Purkinje cell (primary cell): ENCODE measurements around the gene CD4. TPM values are rescaled to one million over a fixed set of nuclear protein-coding genes. Genes with fewer than 3 reads are reported as not detected.

Experiments
- polyA plus RNA-seq: library from polyadenylated mRNA; unstranded; fragments of >200 nt; fragmentation: Nextera tagmentation; gene quantifications from 2 replicates; pipeline ENCODE4 v1.2.1, GENCODE V29; 2014

Gene CD4
- 0.27 and 1.4 TPM in 2 replicates for polyA plus RNA-seq

GRCh38 chr12:6788972-6789924 lies at the start of gene CD4:
Gene CD4, plus strand, starts transcription at chr12:6789528. Its CDS starts 10,611 bp downstream, at chr12:6800139.

GRCh38 chr12:6752921-6753771 lies 36.2 kb upstream of the CD4 start, which contains the start of gene MLF2:
Gene MLF2, minus strand, starts transcription at chr12:6753141. Its CDS starts 807 bp downstream, at chr12:6752334.

GRCh38 chr12:6765634-6766581 lies 23.4 kb upstream of the CD4 start, which contains the start of gene PTMS:
Gene PTMS, plus strand, starts transcription at chr12:6766363. Its CDS starts 343 bp downstream, at chr12:6766706.

GRCh38 chr12:6772331-6772695 lies 17.0 kb upstream of the CD4 start, which contains the start of gene LAG3:
Gene LAG3, plus strand, starts transcription at chr12:6772520. Its CDS starts 333 bp downstream, at chr12:6772853.

GRCh38 chr12:6821591-6822425 lies 32.5 kb downstream of the CD4 start, which contains the start of gene GPR162:
Gene GPR162, plus strand, starts transcription at chr12:6821821. Its CDS starts 2,078 bp downstream, at chr12:6823899.

GRCh38 chr12:6827982-6828780 lies 38.9 kb downstream of the CD4 start, which contains the start of gene P3H3:
Gene P3H3, plus strand, starts transcription at chr12:6828407. Its CDS starts 34 bp downstream, at chr12:6828441.

GRCh38 chr12:6840761-6841515 lies 51.6 kb downstream of the CD4 start, which contains the start of gene GNB3:
Gene GNB3, plus strand, starts transcription at chr12:6840925. Its CDS starts 363 bp downstream, at chr12:6841288.

GRCh38 chr12:6851153-6851920 lies 62.0 kb downstream of the CD4 start, which contains the start of gene CDCA3:
Gene CDCA3, minus strand, starts transcription at chr12:6851286. Its CDS starts 334 bp downstream, at chr12:6850952.

GRCh38 chr12:6851921-6852650 lies 62.8 kb downstream of the CD4 start, which contains the start of gene USP5:
Gene USP5, plus strand, starts transcription at chr12:6852150. Its CDS starts 30 bp downstream, at chr12:6852180.

GRCh38 chr12:6867413-6868210 lies 78.3 kb downstream of the CD4 start, which contains the start of gene TPI1:
Gene TPI1, plus strand, starts transcription at chr12:6867531. Its CDS starts 36 bp downstream, at chr12:6867567.

Other genes with a start within 250 kb of the CD4 start
- 6.1 and 10.3 TPM in 2 replicates for gene IFFO1, start 233.5 kb upstream of the CD4 start, polyA plus RNA-seq
- 3.7 and 9.3 TPM in 2 replicates for gene NOP2, start 221.2 kb upstream of the CD4 start, polyA plus RNA-seq
- gene CHD4, start 182.1 kb upstream of the CD4 start, polyA plus RNA-seq: 44.9 and 46.5 TPM in 2 replicates
- gene LPAR5, start 153.6 kb upstream of the CD4 start, polyA plus RNA-seq: not detected in 2 replicates
- gene ACRBP, start 142.1 kb upstream of the CD4 start, polyA plus RNA-seq: not detected in 2 replicates
- gene ING4, start 126.4 kb upstream of the CD4 start, polyA plus RNA-seq: 22.4 and 27.0 TPM in 2 replicates
- 2.3 and 2.8 TPM in 2 replicates for gene ZNF384, start 100.2 kb upstream of the CD4 start, polyA plus RNA-seq
- 15.3 and 29.7 TPM in 2 replicates for gene PIANP, start 88.7 kb upstream of the CD4 start, polyA plus RNA-seq
- gene COPS7A, start 65.5 kb upstream of the CD4 start, polyA plus RNA-seq: 52.4 and 53.2 TPM in 2 replicates
- 161 and 204 TPM in 2 replicates for gene MLF2, start 36.4 kb upstream of the CD4 start, polyA plus RNA-seq
- gene PTMS, start 23.2 kb upstream of the CD4 start, polyA plus RNA-seq: 10.0 and 10.3 TPM in 2 replicates
- gene LAG3, start 17.0 kb upstream of the CD4 start, polyA plus RNA-seq: not detected in 2 replicates
- gene GPR162, start 32.3 kb downstream of the CD4 start, polyA plus RNA-seq: 3.8 and 14.6 TPM in 2 replicates
- 0.34 and 1.6 TPM in 2 replicates for gene P3H3, start 38.9 kb downstream of the CD4 start, polyA plus RNA-seq
- gene GNB3, start 51.4 kb downstream of the CD4 start, polyA plus RNA-seq: 0.29 and 1.1 TPM in 2 replicates
- gene CDCA3, start 61.8 kb downstream of the CD4 start, polyA plus RNA-seq: 0.21 and 0.51 TPM in 2 replicates
- gene USP5, start 62.6 kb downstream of the CD4 start, polyA plus RNA-seq: 10.5 and 14.9 TPM in 2 replicates
- 1,435 and 2,077 TPM in 2 replicates for gene TPI1, start 78.0 kb downstream of the CD4 start, polyA plus RNA-seq
- gene SPSB2, start 83.8 kb downstream of the CD4 start, polyA plus RNA-seq: 0.55 TPM in 1 of 2 replicates, not detected in the other
- 3.5 and 6.7 TPM in 2 replicates for gene LRRC23, start 115.3 kb downstream of the CD4 start, polyA plus RNA-seq
- gene ENO2, start 125.1 kb downstream of the CD4 start, polyA plus RNA-seq: 224 and 335 TPM in 2 replicates
- gene ATN1, start 138.4 kb downstream of the CD4 start, polyA plus RNA-seq: 1.6 and 2.4 TPM in 2 replicates
- gene RNU7-1, start 154.3 kb downstream of the CD4 start, polyA plus RNA-seq: not detected in 2 replicates
- gene C12orf57, start 154.5 kb downstream of the CD4 start, polyA plus RNA-seq: 313 and 357 TPM in 2 replicates
- gene PTPN6, start 161.8 kb downstream of the CD4 start, polyA plus RNA-seq: 0.39 TPM in 1 of 2 replicates, not detected in the other
- 66.1 and 89.6 TPM in 2 replicates for gene PHB2, start 181.1 kb downstream of the CD4 start, polyA plus RNA-seq
- 36.1 and 37.1 TPM in 2 replicates for gene EMG1, start 181.4 kb downstream of the CD4 start, polyA plus RNA-seq
- gene LPCAT3, start 228.9 kb downstream of the CD4 start, polyA plus RNA-seq: 4.4 and 5.9 TPM in 2 replicates